IPS-11a (cell line): ENCODE measurements around the gene ACTG1.

Experiments used
- H3K4me3 ChIP-seq: one replicate; pipeline ENCODE4 v1.5.1; 2013; ENCODE audit warnings: low read depth, low read length, control low read depth

ACTG1 gene

GRCh38 chr17:81468111-81468769, 44.4 kb downstream of the ACTG1 start:
- no peak overlapping the region for H3K4me3 ChIP-seq

GRCh38 chr17:81466564-81467472, 45.8 kb downstream of the ACTG1 start:
- H3K4me3 ChIP-seq = no peak overlapping the region

DNA sequence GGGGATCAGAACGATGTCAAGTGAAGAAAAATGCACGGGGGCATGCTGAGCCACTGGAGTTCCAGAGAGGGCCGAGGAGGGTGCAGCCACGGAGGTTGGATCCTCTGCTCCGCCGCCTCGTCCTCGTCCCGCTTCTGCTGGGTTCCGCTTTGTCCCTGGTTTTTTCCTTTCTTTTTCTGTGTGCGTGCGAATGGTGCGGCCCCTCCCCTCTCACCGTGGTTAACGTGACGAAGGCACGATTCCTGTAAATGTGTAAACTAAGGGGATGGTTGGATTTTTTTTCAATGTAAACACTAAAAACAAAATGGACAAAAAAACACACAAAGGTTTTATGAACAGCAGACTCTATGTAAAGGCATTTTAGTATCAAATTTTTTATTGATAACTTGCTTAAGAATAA, 46.7 kb downstream of the ACTG1 start:
- no peak overlapping the region for H3K4me3 ChIP-seq

DNA sequence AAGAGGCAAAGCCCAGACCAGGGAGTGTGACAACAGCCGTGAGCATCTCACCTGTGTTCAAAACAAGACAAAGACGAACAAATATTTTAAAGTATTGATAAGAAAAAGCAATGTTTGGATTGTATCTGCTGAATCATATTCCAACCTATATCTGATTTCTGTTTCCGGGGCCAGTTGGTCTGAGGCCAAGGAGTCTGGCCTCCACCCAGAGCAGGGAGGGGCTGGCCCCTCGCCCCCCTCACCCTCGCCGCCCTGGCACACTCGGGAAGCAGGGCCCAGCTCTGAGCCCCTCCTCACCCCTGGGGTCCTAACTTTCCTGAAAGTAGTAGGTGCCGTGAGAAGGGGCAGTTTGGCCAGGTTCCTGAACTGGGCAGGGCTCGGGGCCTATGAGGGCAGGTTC, 48.0 kb downstream of the ACTG1 start:
- H3K4me3 ChIP-seq = no peak overlapping the region

DNA sequence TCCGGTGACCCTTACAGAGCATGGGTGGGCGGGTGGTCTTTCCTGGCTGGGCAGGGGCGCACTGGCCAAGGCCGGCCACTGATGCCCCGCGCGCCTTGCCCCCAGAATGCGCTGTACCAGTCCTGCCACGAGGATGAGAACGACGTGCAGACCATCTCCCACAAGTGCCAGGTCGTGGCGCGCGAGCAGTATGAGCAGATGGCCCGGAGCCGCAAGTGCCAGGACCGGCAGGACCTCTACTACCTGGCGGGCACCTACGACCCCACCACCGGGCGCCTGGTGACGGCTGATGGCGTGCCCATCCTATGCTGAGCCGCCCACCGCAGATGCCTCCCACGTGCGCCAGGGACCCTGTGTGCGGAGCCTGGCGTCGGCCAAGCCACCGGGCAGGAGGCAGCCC, 49.1 kb downstream of the ACTG1 start:
- H3K4me3 ChIP-seq = no peak overlapping the region

- H3K4me3 ChIP-seq = no peak overlapping the region
Measured at GRCh38 chr17:81462506-81463125, 50.0 kb downstream of the ACTG1 start.

GRCh38 chr17:81461607-81462500, 50.7 kb downstream of the ACTG1 start:
- H3K4me3 ChIP-seq = no peak overlapping the region

DNA sequence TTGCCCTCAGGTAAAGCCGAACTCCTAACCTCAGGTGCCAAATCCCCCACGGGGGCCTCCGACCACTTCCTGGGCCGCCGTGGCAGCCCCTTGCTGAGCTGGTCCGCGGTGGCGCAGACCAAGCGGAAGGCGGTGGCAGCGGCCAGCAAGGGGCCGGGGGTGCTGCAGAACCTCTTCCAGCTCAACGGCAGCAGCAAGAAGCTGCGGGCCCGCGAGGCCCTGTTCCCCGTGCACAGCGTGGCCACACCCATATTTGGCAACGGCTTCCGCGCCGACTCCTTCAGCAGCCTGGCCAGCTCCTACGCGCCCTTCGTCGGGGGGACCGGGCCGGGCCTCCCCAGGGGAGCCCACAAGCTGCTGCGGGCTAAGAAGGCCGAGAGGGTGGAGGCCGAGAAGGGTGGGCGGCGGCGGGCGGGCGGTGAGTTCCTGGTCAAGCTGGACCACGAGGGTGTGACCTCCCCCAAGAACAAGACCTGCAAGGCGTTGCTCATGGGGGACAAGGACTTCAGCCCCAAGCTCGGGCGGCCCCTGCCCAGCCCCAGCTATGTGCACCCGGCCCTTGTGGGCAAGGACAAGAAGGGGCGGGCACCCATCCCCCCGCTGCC, 51.6 kb downstream of the ACTG1 start:
- H3K4me3 ChIP-seq = no peak overlapping the region
